HUDEP-2 (cell line): ENCODE measurements around the gene PADI1.
"Not testable (repeated sequence)": the region's sequence is repeated elsewhere in the genome, so short reads cannot be mapped to it uniquely, and the experiment has no call there.

Experiments
- DNase-seq, 76 experiments: peaks; one replicate each; lab custom pipeline; 2025; ENCODE audit not compliant: unreplicated experiment in 76 of 76; lab: John Stamatoyannopoulos, UW

Gene PADI1

GRCh38 chr1:17239420-17239819 lies 34.5 kb downstream of the PADI1 start:
- DNase-seq = peak in 8 of 76 experiments; percentile 1 to 51 (median 12)

- DNase-seq = not testable (repeated sequence)
Observed at GRCh38 chr1:17241011-17241779, 36.3 kb downstream of the PADI1 start.

DNA sequence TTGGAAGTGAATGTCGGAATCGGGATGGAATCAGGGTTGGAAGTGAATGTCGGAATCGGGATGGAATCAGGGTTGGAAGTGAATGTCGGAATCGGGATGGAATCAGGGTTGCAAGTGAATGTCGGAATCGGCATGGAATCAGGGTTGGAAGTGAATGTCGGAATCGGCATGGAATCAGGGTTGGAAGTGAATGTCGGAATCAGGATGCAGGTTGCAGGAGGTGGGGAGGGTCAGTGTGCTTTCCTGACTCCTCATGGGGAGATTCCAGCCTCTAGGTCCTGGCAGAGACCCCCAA lies 36.8 kb downstream of the PADI1 start:
- not testable (repeated sequence) for DNase-seq

- DNase-seq = no peak
Observed at GRCh38 chr1:17243274-17243673, 38.3 kb downstream of the PADI1 start.

DNA sequence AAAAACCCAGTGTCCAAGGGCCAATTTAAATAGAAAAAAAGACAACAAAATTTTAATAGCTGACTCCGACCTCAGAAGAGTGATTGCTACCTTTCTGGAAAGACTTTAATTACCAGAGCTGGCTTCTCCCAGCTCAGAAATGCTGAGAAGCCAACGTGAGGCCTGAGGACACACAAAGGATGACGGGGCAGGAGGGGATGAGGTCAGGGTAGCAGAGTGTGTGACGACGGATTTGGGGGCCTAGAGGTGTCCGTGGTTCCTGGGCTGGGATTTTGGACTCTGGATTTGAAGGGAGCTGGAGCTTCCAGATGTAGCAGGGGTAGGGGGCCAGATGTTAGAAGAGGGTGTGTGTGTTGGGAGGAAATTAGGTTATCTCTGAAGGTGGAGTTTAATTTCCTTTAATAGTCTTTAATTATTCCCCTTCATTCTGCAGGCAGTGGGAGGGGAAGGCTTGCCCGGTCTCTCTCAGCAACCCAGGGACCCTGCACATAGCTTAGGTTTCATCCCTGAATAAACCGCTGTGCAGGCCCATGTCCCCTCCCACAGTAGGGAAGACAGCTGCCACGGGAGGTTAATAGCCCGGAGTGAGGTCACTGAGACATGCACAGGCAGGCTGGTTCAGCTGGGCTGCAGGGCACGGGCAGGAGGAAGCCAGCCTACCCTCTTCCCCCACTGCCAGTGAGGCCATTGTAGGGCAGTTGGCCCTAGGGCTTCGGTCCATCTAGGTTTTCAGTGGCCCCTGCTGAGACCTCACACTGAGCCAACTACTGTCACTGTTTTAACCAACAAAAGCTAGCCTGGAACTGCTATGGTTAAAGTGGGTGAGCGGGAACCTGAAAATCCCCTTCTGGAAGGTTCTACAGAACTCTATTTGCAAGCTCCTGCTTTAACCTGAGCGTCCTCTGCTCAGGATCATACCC lies 40.2 kb downstream of the PADI1 start:
- DNase-seq = no peak

GRCh38 chr1:17245816-17246325 lies 40.9 kb downstream of the PADI1 start:
- no peak for DNase-seq

DNA sequence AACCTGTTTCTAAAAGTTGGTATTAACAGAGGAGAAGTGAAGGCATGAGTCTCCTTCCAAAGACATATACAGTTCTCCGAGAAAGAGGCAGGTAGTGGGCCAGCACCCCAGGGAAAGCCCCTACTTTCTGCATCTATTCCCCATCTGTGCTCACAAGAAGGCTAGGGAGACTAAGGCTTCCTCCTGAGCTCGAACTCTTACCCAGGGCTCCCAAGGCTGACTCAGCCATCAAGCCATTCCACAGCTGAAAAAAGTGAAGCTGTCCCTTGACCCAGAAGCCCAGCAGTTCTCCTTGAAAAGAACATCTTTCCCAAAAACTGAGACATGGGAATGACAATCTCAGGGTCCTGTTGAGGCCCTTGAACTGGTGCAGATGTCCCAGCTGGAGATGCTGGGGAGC lies 42.0 kb downstream of the PADI1 start:
- DNase-seq = no peak

GRCh38 chr1:17248781-17249180 lies 43.9 kb downstream of the PADI1 start, which contains the start of gene PADI3:
TSS of gene PADI3 (plus strand) at chr1:17249098. CDS start at chr1:17249138, 40 bp downstream.
- no peak for DNase-seq

DNA sequence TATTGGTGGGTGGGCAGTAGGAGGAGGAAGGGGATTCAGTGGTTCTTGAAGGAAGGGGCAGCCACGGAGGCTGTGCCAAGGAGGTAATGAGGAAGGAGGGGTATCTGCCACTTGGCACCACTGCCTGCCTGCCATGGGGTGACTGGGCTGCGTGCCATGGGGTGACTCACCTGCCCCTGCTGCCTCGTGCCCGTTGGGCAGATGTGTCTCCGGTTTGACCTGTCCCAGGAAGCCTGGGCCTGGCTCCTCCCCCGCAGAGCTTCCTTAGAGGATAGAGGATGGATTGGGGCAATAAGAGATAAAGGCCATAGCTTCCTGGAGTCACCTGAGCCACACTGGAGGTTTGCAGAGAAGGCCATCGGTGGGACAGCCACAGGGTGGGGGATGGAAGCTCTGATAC lies 45.7 kb downstream of the PADI1 start:
- peak in 25 of 76 experiments; percentile 4 to 44 (median 11) for DNase-seq

DNA sequence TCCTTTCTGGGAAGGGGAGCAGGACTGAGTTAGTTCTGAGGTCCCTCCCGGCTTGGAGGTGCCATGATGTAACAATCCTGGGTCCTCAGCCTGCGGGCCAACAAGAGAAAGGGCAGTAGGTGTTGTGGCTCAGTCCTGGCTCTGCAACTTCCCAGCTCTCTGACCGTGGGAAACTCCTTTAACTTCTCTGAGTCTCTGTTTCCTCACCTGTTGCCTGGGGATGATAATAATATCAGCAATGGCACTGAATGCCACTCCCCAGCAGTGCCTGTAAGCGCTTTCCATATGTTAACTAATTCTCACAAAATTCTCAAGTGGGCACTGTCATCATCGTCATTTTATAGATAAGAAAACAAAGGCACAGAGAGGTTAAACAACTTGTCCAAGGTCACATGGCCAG lies 46.3 kb downstream of the PADI1 start:
- DNase-seq = no peak

- no peak for DNase-seq
Observed at GRCh38 chr1:17251701-17252376, 46.9 kb downstream of the PADI1 start.

- no peak for DNase-seq
Observed at GRCh38 chr1:17255336-17255735, 50.4 kb downstream of the PADI1 start.

DNA sequence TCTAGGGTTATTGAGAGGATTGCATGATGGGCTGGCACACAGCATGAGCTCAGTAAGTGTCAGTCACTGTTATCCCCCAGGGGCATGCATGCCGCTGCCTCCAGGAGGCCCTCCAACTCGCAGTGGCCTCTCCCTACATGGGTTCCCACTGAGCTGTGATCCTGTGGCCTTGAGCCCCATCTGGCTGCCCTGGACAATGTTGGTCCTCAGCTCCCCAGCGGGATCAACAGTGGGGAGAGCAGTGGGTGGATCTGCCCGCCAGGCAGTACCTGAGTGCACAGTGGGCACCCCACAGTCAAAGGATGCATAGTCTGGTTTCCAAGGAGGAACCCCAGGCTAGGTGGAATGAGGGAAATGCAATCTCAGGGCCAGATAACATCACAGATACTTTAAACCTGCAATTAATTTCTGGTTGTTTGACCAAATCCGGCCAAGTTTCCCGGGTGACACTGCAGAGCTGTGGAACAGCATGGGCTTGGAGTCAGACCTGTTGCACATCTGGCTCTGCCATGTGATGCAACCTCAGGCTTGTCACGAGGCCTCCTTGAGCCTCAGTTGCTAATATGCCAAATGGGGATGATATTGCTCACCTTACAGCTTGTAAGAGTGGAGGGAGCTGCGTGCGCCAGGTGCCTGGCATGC lies 53.3 kb downstream of the PADI1 start:
- DNase-seq = no peak

- no peak for DNase-seq
Observed at GRCh38 chr1:17258758-17259130, 53.8 kb downstream of the PADI1 start.

DNA sequence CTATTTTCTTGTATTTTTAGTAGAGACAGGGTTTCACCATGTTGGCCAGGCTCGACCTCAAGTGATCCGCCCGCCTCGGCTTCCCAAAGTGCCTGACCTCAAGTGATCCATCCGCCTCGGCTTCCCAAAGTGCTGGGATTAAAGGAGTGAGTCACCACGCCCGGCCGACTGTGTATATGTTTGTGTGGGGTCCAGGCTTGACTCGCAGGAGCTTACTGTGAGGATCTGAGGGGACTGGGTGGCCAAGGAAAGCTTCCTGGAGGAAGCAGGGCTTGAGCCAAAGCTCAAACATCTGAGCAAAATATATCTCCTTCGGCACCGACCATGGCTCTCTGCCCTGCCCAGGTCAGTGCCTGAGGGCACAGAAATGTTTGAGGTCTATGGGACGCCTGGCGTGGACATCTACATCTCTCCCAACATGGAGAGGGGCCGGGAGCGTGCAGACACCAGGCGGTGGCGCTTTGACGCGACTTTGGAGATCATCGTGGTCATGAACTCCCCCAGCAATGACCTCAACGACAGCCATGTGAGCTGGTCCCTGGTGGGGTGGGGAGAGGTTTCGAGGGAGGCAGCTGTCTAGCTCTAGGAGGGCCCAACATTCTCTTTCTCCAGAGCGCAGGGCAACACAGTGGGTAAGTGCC lies 54.4 kb downstream of the PADI1 start:
- no peak for DNase-seq

- no peak for DNase-seq
Observed at GRCh38 chr1:17260264-17260663, 55.3 kb downstream of the PADI1 start.

DNA sequence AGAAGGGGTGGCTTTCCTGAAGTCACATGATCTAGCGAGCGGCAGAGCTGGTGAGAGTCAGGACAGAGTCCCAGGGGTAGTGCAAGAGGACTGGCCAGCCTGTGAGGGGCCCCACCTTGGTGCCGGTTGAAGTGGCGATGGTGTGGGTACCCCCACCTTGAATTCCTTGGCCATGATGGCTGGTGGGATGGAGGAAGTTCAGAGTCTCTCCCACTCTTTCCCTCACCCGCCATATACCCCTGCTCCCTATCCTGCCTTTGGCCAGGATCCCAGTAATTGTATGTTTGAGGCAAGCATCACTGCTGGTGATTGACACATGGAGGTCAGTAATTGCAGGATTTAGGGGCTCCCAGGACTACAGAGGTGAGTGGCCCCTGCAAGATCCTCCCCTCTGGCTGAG lies 55.8 kb downstream of the PADI1 start:
- DNase-seq = no peak

GRCh38 chr1:17263936-17264335 lies 59.0 kb downstream of the PADI1 start:
- no peak for DNase-seq

GRCh38 chr1:17264470-17264869 lies 59.5 kb downstream of the PADI1 start:
- no peak for DNase-seq

GRCh38 chr1:17265162-17265561 lies 60.2 kb downstream of the PADI1 start:
- no peak for DNase-seq
